Tongue (tissue), 2 donors: ENCODE results near the gene CLDN5. TPM values are rescaled to one million over a fixed set of nuclear protein-coding genes. Genes with fewer than 3 reads are reported as not detected.
"Not testable (repeated sequence)": the region's sequence is repeated elsewhere in the genome, so short reads cannot be mapped to it uniquely, and the experiment has no call there.

Experiments
- DNase-seq: peaks from one replicate; pipeline ENCODE4 v3.0.0-alpha.2; 2015
- total RNA-seq: library from RNA; depleted of rRNA; stranded (reverse); fragments of >200 nt; gene quantifications from one replicate; pipeline ENCODE4 v1.2.3, GENCODE V29; 2014

CLDN5 gene
- total RNA-seq, 1 donor from 2014 or later = 147 TPM

GRCh38 chr22:19548427-19548826 lies 24.2 kb upstream of the CLDN5 start:
- DNase-seq = not testable (repeated sequence)

DNA sequence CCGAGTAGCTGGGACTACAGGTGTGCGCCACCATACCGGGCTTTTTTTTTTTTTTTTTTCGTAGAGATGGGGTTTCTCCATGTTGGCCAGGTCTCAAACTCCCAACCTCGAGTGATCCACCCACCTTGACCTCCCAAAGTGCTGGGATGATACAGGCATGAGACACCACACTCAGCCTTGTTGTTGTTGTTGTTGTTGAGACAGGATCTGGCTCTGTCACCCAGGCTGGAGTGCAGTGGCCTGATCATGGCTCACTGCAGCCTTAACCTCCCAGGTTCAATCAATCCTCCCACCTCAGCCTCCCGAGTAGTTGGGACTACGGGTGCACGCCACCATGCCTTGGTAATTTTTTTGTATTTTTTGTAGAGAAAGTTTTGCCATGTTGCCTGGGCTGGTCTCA lies 23.4 kb upstream of the CLDN5 start:
- DNase-seq = no peak

- DNase-seq = no peak
Measured at GRCh38 chr22:19546680-19547079, 22.5 kb upstream of the CLDN5 start.

GRCh38 chr22:19545935-19546207 lies 21.7 kb upstream of the CLDN5 start:
- DNase-seq = no peak

- DNase-seq = no peak
Measured at GRCh38 chr22:19543970-19544708, 19.9 kb upstream of the CLDN5 start.

- DNase-seq = no peak
Measured at GRCh38 chr22:19540394-19540793, 16.2 kb upstream of the CLDN5 start.

DNA sequence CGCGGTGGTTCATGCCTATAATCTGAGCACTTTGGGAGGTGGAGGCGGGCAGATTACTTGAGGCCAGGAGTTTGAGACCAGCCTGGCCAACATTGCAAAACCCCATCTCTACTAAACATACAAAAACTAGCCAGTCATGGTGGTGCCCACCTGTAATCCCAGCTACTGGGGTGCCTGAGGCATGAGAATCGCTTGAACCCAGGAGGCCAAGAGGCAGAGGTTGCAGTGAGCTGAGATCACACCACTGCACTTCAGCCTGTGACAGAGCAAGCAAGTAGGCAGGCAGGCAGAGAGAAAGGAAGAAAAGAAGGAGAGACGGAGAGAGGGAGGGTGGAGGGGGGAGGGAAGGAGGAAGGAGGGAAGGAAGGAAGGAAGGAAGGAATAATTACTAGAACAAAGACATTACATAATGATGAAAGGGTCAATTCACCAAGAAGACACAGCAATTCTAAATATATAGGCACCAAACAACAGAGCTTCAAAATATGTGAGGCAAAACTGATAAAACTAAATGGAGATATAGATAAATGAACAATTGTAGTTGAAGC lies 13.8 kb upstream of the CLDN5 start:
- DNase-seq = no peak

DNA sequence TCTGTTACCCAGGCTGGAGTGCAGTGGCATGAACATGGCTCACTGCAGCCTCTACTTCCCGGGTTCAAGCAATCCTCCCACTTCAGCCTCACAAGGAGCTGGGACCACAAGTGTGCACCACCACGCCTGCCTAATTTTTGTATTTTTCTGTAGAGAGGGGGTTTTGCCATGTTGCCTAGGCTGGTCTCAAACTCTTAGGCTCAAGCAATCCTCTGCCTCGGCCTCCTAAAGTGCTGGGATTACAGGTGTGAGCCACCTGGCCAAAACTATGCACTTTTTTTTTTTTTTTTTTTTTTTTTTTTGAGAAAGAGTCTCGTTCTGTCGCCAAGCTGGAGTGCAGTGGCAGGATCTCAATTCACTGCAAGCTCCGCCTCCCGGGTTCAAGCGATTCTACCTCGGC lies 12.4 kb upstream of the CLDN5 start:
- no peak for DNase-seq

DNA sequence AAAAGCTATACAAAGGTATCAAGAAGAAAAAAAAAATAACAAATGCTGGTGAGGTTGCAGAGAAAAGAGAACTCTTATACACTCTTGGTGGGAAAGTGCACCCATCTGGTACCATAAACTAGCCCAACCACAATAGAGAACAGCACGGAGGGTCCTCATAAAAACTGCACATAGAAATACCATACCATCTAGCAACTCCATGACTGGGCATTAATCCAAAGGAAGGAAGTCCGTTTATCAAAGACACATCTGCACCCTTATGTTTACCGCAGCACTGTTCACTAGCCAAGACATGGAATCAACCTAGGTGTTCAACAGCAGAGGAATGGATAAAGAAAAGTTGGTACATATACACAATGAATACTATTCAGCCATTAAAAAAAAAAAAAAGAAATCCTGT lies 10.8 kb upstream of the CLDN5 start:
- no peak for DNase-seq

GRCh38 chr22:19533857-19534256 lies 9.6 kb upstream of the CLDN5 start:
- DNase-seq = no peak

DNA sequence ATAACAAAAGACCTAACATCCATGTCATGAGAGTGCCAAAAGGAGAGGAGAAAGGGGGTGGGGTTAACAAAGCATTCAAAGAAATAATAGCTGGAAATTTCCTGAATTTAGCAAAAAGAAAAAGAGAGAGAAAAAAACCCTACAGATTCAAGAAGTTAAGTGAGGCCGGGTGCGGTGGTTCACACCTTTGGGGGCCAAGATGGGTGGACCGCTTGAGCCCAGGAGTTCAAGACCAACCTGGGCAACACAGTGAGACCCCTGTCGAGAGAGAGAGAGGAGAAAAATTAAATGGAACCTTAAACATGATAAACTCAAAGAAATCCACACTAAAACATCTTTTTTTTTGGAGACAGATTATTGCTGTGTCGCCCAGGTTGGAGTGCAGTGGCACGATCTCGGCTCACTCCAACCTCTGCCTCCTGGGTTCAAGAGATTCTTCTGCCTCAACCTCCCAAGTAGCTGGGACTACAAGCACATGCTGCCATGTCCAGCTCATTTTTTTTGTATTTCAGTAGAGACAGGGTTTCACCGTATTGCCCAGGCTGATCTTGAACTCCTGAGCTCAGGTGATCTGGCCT lies 8.9 kb upstream of the CLDN5 start:
- no peak for DNase-seq

GRCh38 chr22:19531327-19531726 lies 7.1 kb upstream of the CLDN5 start:
- DNase-seq = not testable (repeated sequence)

GRCh38 chr22:19530751-19531150 lies 6.5 kb upstream of the CLDN5 start:
- no peak for DNase-seq

DNA sequence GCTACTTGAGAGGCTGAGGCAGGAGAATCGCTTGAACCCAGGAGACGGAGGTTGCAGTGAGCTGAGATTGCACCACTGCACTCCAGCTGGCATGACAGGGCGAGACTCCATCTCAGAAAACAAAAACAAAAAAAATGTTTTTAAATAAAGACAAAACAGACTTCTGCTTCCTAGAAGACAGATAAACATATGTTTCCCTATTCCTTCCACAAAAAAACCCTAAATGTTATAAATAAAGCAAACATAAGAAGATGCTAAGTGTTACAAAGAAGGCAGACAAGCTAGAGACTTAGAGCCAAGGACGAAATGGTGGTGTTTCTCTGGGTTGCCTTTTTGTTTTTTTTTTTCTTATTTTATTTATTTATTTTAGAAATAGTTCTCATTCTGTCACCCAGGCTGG lies 5.6 kb upstream of the CLDN5 start:
- no peak for DNase-seq

DNA sequence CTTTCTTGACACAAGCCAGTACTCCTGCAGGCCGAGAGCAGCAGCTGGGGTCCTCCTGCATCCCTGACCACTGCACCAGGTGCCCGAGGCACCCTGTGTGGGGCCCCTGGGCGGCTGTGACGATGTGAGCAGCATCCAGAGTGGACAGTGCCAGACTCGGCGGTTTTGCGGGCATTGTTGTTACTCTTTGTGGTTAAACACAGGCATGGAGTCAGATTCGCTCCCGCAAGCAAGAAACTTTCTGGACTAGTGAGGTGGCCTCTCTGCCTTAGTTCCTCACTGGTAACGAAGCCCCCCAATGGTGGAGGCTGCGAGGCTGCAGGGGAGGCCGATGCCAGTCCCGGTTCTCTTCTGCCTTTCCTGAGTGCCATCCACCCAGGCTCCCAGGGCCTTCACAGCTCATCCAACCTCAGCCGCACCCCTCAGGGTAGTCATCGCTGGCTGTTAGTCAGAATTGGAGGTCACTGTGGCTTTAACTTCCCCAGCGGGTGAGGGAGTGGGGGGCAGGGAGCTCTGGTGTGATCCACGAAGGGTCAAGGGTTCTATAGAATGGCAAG lies 3.7 kb upstream of the CLDN5 start:
- DNase-seq = no peak

DNA sequence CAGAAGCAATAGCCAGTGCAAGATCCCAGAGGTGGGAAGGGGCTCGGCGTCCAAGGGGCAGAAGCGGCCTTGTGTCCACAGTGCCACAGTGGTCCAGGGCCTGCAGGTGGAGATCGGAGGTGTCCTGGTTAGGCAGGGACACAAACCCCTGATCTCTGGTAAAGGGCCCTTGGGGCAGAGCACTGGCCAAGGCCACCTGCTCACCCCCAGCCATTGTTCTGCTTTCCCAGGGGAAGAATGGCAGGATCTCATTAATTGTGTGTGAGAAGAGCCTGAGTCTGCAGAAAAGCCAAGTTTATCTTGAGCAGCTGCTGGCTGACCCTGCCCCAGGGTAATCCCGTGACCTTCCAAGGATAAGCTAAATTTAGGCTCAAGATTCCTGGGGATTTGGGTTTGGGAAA lies 3.1 kb upstream of the CLDN5 start:
- no peak for DNase-seq

- no peak for DNase-seq
Measured at GRCh38 chr22:19526702-19527111, 2.5 kb upstream of the CLDN5 start.

DNA sequence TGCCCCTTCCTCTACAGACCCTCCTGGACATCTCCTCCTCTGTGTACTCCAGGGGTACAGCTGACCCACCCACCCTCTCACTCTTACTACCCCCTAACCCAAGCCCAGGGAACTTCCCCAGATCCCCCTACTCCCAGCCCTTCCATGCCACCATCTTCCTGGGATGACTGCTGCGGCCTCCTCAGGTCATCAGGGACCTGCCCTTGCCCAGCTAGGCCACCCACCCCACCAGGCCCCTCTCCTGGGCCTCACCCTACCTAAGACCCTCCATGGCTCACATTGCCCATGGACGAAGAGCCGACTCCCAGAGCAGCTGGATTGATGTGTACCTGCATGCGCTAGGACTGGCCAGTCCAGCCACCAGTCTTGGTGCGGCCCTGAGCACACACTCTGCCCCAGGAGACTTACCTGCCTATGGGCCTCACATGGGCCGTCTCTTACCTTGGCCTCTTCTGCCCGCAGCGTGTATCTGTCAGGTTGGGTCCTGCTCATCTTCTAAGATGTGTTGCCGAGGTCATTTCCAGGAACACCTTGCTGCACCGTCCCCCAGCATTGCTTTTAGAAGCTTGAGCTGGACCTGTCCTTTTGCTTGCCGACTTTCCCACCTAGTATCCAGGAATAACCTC lies 2.0 kb upstream of the CLDN5 start:
- no peak for DNase-seq

DNA sequence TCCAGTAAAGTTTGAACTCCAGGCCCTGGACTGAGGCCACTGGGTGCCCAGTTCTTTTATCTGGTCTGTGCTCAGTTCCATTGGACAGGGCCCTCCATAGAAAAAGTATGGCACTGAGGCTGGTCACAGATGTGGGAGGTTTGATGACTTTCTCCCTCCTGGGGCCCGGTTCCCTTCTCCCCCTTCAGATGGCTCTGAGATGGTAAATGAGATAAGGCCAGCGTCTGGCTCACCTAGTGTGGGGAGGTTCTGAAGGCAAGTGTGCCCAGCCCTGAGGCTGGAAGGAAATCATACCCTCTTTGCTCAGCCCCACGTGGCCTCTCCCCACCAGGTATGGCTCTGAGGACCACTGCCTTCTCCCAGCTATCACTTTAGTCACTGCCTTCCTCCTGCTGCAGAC lies 1.5 kb upstream of the CLDN5 start:
- no peak for DNase-seq

DNA sequence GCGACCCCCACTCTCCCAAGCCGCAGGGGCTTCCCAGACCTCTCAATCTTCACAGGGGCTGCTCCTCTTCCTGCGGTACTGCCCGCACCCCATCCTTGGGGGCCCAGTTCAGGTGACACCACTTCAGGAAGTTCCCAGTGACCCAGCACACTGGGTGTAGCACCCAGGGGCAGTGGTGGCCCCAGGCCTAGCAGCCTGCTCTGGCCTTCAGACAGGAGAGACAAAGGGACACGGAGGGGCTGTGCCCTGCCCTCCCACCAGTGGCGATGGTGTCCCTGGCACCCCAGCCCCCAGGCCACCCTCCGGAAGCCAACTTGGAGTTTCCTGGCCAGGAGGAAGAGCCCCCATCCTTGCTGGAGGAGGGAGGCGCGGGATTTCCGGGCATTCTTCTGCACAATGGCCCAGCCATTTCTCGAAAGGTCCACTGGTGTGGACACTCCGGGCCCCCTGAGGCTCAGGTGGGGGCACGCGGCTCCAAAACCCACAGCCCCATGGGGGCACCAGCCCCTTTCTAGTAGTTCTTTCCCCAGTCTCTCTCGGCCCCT lies 978 bp upstream of the CLDN5 start:
- no peak for DNase-seq

GRCh38 chr22:19523240-19524169 lies 705 bp downstream of the CLDN5 start:
- DNase-seq = peak; percentile 34

- no peak for DNase-seq
Measured at GRCh38 chr22:19522881-19523239, 1.4 kb downstream of the CLDN5 start.
